HG03045 (cell line): ENCODE measurements around the gene CLCN2.
"Not testable (repeated sequence)": the region's sequence is repeated elsewhere in the genome, so short reads cannot be mapped to it uniquely, and the experiment has no call there.

Experiments
- ATAC-seq: cut with Tn5 transposase; IDR thresholded peaks from one replicate; pipeline ENCODE4 v1.9.1; 2021; ENCODE audit warnings: mild to moderate bottlenecking, moderate library complexity; ENCODE audit not compliant: unreplicated experiment

Gene CLCN2

GRCh38 chr3:184347321-184348056, 13.9 kb downstream of the CLCN2 start:
- no peak for ATAC-seq

GRCh38 chr3:184346480-184347190, 14.8 kb downstream of the CLCN2 start:
- no peak for ATAC-seq

GRCh38 chr3:184345317-184346144, 15.9 kb downstream of the CLCN2 start:
- no peak for ATAC-seq

GRCh38 chr3:184344579-184345316, 16.7 kb downstream of the CLCN2 start:
- no peak for ATAC-seq

GRCh38 chr3:184343200-184343876, 18.1 kb downstream of the CLCN2 start:
- no peak for ATAC-seq

GRCh38 chr3:184341925-184342324, 19.5 kb downstream of the CLCN2 start:
- ATAC-seq, result no peak

GRCh38 chr3:184339451-184340135, 21.8 kb downstream of the CLCN2 start:
- not testable (repeated sequence) for ATAC-seq

GRCh38 chr3:184339001-184339400, 22.4 kb downstream of the CLCN2 start:
- ATAC-seq, result no peak

GRCh38 chr3:184338511-184338945, 22.9 kb downstream of the CLCN2 start:
- ATAC-seq, result no peak

GRCh38 chr3:184337981-184338380, 23.4 kb downstream of the CLCN2 start:
- no peak for ATAC-seq

- ATAC-seq, result no peak
Observed at GRCh38 chr3:184337399-184337714, 24.0 kb downstream of the CLCN2 start, which contains the start of gene FAM131A. Gene FAM131A, plus strand, starts transcription at chr3:184337600. Its CDS starts 31 bp downstream, at chr3:184337631.

GRCh38 chr3:184336547-184337398, 24.6 kb downstream of the CLCN2 start:
- no peak for ATAC-seq

- ATAC-seq, result peak; percentile 83
Observed at GRCh38 chr3:184335661-184336546, 25.5 kb downstream of the CLCN2 start.

GRCh38 chr3:184335291-184335660, 26.1 kb downstream of the CLCN2 start:
- ATAC-seq, result peak; percentile 30

GRCh38 chr3:184334470-184335158, 26.8 kb downstream of the CLCN2 start:
- ATAC-seq, result no peak

GRCh38 chr3:184333700-184334099, 27.7 kb downstream of the CLCN2 start:
- no peak for ATAC-seq

GRCh38 chr3:184333190-184333589, 28.2 kb downstream of the CLCN2 start:
- ATAC-seq, result no peak
